Measurements from ENCODE around the gene SURF4.

DNA sequence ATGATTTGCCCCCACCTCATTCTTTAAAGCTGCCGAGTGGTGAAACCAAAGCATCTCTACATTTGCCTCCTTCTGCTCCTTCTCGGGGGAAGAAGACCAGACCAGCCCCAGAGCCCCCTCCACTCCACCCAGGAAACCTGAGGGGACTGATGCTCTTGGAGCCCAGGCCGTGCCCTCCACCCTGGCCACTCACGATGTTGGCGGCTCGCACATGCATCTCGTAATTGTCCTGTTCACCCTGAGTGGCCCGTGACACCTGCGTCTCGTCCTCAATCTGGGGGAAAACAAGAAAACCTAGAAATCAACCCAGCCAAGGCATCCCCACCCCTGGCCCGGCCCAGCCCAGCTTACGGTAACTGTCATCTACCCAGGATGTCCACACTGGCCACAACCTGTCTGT is 30.9 kb downstream of the SURF4 start:
- TF ChIP-seq POLR2AphosphoS5 (IDR thresholded peaks at IDR 0.05; ENCODE audit: borderline replicate concordance, low read depth, low read length): no peak
- no peak for TF ChIP-seq EZH2 (IDR thresholded peaks at IDR 0.05)
